GM13976 (cell line): Measurements from ENCODE around the gene INKA2.
A peak's percentile ranks its signal among the peaks of the same experiment; 100 is the strongest.

Experiments used
- DNase-seq: peaks from one replicate; pipeline ENCODE4 v3.0.0; 2012; ENCODE audit warnings: low spot score
- in situ Hi-C: fragments of 300-500 bp; cut with MboI; formaldehyde crosslinking; loops from one replicate; pipeline ENCODE4 v1.12.0; 2022; ENCODE audit warnings: low sequenced_read_pairs, mixed read lengths, inconsistent platforms; ENCODE audit not compliant: unreplicated experiment
- TF ChIP-seq, protein P1 (sequence below): IDR thresholded peaks from 2 replicates; pipeline ENCODE4 v1.5.1; 2012; ENCODE audit warnings: borderline replicate concordance, mild to moderate bottlenecking; ENCODE audit not compliant: insufficient read depth; ENCODE audit errors: extremely low read depth, missing control alignments, control extremely low read depth

The INKA2 gene

DNA sequence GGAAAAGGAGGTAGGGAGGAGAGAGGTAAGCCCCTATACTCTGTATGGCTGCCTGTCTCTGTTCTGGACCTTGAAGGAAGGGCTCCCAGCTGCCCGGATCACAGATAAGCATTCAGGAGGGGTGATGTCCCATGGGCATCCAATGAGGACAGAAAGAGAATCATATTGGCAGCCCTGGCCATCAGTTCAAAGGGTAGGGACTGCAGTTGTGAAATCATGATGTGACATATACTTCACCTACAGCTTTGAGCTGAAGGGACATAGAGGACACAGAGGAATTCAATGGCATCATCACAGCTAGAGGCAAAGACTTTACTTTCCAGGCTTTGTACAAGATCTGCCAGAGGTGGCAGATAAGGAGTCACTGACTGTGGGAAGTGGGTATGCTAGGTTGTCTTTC, 38.1 kb upstream of the INKA2 start:
- DNase-seq: no peak

DNA sequence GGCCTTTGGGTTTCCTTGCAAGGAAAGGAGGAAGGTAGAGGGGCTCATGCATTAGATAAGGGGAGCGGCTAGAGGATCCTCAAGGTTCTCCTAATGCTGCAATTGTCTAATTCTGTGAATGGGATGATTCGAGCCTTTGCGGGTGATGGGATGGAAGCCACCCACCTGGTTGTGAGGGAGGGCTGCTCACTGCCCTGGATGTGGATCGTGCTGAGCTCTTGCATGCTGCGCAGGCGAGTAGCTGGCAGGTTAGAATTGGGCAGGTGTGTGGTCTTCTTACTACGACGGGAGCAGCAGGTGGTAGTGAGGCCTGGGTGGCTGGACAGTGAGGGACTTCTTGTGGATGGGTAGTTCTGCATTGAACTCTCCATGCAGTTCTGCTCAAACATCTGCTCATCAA, 37.7 kb upstream of the INKA2 start:
- TF ChIP-seq, protein P1, sequence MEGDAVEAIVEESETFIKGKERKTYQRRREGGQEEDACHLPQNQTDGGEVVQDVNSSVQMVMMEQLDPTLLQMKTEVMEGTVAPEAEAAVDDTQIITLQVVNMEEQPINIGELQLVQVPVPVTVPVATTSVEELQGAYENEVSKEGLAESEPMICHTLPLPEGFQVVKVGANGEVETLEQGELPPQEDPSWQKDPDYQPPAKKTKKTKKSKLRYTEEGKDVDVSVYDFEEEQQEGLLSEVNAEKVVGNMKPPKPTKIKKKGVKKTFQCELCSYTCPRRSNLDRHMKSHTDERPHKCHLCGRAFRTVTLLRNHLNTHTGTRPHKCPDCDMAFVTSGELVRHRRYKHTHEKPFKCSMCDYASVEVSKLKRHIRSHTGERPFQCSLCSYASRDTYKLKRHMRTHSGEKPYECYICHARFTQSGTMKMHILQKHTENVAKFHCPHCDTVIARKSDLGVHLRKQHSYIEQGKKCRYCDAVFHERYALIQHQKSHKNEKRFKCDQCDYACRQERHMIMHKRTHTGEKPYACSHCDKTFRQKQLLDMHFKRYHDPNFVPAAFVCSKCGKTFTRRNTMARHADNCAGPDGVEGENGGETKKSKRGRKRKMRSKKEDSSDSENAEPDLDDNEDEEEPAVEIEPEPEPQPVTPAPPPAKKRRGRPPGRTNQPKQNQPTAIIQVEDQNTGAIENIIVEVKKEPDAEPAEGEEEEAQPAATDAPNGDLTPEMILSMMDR: no peak
- in situ Hi-C loops: no loop called here
- DNase-seq: no peak

More for the DNA sequence above, 38.1 kb upstream of the INKA2 start:
- TF ChIP-seq, protein P1: no peak
- in situ Hi-C loops: no loop called here

GRCh38 chr1:111776391-111776790, 37.2 kb upstream of the INKA2 start:
- TF ChIP-seq, protein P1: no peak

DNA sequence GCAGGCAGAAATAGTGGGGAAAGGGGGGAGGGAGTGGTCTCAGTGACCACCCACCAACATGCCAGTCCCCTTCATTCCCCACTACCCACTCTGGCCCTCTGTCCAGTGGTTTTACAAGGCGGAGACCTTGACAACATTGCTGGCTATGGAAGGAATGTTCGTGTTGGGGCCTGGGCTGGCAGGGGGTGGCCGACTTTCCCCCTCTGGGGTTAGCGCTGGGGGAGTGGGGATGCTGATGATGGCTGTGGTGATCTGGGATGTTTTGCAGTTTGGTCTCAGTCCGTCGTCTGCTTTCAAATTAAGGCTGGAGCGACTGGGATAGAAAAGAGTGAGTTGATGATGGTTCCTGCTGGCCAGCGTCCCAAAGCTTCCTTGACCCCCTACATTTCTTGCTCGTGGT, 36.8 kb upstream of the INKA2 start:
- in situ Hi-C loops: no loop called here
- no peak for DNase-seq
- TF ChIP-seq, protein P1: no peak

More at GRCh38 chr1:111776391-111776790, 37.2 kb upstream of the INKA2 start:
- no peak for DNase-seq
- in situ Hi-C loops: no loop called here

DNA sequence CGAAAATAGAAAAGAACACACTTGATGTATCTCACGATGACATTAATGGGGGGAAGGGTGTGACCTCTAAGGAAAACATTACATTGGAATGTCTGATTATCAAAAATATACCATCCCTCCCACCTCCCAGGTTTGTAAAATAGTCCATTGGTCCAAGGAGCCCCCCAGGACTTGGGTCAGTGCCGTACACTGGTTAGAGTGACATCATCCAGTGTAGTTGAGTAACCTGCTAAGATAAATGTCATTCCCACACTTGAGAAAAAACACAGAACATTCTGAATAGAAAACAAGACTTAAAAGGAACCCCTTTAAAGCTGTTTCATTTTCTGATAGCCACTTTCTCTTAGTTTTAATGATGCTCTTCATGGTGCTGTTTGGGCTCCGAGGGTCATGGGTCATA, 31.7 kb upstream of the INKA2 start:
- no peak for DNase-seq
- TF ChIP-seq, protein P1: no peak
- in situ Hi-C loops: no loop called here

- in situ Hi-C loops: no loop called here
- TF ChIP-seq, protein P1: peak; percentile 70
- peak; percentile 56 for DNase-seq
Observed at GRCh38 chr1:111769517-111770146, 30.4 kb upstream of the INKA2 start.

GRCh38 chr1:111768625-111769024, 29.4 kb upstream of the INKA2 start:
- TF ChIP-seq, protein P1: no peak
- DNase-seq: no peak
- in situ Hi-C loops: no loop called here
